Medulla oblongata (tissue), 1 donor: Measurements from ENCODE around the gene MME.

Experiments used
- DNase-seq: peaks from one replicate; pipeline ENCODE4 v3.0.0-alpha.2; 2015; ENCODE audit errors: extremely low spot score

Gene MME

DNA sequence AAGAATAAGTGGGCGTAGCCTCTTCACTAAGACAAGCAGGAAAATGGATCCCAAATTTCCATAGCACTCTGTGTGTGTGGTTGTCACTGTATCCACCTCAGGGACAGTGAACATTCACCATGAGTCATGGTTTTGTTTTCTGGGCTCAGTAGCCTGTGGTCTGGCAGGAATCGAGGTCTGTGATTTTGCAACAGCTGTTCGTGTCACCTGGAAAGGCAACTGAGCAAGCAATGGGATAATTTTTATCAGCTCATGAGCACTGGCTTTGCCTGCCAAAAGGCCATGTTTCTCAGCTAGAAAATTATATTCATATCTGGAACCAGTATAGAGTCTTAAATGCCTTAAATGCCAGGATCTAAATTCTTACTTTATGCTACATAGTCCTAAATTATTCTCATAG is 152.5 kb downstream of the MME start:
- no peak for DNase-seq

DNA sequence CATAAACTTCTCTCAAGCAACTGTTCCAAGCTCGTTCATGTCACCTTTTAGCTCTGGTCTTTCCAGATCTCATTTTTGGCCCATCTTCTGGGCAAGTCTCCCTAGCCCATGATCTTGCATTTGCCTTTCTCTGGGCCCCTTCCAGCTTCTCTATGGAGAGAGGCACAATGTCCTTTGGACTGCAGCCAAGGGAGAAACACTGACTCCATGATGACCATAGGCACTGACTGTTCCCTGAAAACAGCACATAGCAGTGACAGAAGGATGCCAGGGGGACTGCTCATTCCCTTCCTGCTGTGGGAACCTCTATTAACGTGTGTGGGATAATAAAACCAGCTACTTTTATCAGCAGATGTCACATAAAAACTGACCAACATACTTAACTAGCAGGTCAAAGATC is 153.1 kb downstream of the MME start:
- DNase-seq, result peak; percentile 45
